GM10266 (cell line): ENCODE measurements around the gene IFI30.
A peak's percentile ranks its signal among the peaks of the same experiment; 100 is the strongest.

Experiments
- DNase-seq: peaks from one replicate; pipeline ENCODE4 v3.0.0; 2012; ENCODE audit errors: extremely low spot score
- TF ChIP-seq, protein P1 (sequence below): IDR thresholded peaks from 2 replicates; pipeline ENCODE4 v1.5.1; 2012; ENCODE audit warnings: mild to moderate bottlenecking, low read depth; ENCODE audit not compliant: control insufficient read depth, insufficient read depth; ENCODE audit errors: missing control alignments

The IFI30 gene

GRCh38 chr19:18221815-18222725 lies 48.5 kb downstream of the IFI30 start:
- TF ChIP-seq, protein P1, sequence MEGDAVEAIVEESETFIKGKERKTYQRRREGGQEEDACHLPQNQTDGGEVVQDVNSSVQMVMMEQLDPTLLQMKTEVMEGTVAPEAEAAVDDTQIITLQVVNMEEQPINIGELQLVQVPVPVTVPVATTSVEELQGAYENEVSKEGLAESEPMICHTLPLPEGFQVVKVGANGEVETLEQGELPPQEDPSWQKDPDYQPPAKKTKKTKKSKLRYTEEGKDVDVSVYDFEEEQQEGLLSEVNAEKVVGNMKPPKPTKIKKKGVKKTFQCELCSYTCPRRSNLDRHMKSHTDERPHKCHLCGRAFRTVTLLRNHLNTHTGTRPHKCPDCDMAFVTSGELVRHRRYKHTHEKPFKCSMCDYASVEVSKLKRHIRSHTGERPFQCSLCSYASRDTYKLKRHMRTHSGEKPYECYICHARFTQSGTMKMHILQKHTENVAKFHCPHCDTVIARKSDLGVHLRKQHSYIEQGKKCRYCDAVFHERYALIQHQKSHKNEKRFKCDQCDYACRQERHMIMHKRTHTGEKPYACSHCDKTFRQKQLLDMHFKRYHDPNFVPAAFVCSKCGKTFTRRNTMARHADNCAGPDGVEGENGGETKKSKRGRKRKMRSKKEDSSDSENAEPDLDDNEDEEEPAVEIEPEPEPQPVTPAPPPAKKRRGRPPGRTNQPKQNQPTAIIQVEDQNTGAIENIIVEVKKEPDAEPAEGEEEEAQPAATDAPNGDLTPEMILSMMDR: no peak
- DNase-seq: no peak

DNA sequence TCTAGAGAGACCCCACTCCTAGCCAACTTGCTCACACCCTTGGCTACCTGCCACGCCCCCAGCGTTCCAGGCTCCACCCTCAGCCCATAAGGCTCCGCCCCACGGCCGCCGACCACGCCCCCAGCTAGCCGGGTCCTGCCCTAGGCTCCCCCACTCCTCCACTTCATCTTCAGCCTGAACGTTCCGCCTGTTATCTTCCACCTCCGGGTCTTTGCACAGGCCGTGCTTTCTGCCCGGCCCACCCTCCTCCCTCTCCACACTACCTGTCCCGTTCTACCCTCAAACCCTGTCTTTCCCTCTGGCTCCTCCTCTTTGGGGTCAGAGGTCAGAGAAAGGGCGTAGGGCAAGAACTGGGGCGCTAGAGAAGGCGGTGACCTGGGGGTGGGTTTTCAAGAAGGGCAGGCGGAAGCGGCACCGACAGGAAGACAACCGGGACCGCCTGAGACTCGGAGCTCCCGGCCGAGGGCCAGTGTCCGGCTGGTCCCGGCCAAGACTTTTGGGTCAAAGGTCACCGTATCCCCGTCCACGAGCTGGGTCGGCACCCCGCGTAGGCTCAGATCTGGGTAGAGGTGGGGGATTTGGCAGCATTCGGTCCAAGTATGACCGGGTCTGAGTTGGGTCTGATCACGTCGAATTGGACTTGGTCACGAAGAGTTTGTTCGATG lies 50.4 kb downstream of the IFI30 start:
- TF ChIP-seq, protein P1: no peak
- peak; percentile 72 for DNase-seq

DNA sequence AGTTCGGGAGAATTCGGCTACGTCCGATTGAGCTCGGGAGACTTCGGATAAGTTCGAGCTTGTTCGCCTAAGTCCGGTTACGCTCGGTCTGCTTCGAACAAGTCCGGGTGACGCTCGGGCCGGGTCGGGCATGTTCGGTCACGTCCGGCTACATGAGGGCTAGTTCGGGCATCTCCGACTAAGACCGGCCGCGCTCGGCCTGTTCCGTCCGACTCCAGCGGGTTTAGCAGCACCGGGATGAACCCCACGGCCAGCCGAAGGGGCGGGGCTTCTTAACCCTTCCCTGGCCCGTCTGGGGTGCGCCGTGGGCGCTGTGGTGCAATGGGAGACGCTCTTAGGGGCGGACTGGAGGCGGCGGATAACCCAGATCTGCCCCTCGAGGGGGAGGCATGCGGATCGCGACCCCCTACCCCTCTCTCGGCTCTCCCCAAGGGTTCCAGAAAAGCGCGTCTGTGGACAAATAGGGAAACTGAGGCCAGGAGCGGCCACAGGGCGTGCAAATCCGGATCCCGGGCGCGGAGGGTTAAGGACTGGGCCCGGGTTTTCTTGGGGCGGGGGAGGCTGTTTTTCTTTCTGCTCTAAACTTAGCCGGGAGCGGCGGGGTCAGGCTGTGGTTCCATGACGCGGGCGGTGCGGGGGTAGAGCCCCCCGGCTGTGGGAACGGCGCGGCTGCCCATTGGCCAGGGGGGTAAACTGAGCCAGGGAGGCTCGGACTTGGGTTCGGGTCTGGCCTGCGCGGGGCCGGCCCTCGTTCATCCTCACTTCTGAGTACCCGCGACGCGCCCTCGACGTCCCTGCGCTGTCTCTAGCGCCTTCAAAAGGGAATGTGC lies 51.1 kb downstream of the IFI30 start:
- DNase-seq: peak; percentile 99
- TF ChIP-seq, protein P1: no peak

- no peak for DNase-seq
- TF ChIP-seq, protein P1: no peak
Observed at GRCh38 chr19:18225355-18225701, 51.7 kb downstream of the IFI30 start.

- TF ChIP-seq, protein P1: no peak
- peak; percentile 52 for DNase-seq
Observed at GRCh38 chr19:18225702-18226468, 52.3 kb downstream of the IFI30 start, which contains the start of gene PDE4C. TSS of gene PDE4C (minus strand) at chr19:18226438. CDS start at chr19:18226415, 23 bp downstream.

- peak; percentile 70 for DNase-seq
- TF ChIP-seq, protein P1: no peak
Observed at GRCh38 chr19:18226956-18227780, 53.6 kb downstream of the IFI30 start.
